ENCODE data around the gene MELK.

Gene MELK

GRCh38 chr9:36640771-36641381 is 68.2 kb downstream of the MELK start:
- DNase-seq (ENCODE audit: low spot score) = no peak
- H3K27ac ChIP-seq = no peak overlapping the region
- TF ChIP-seq, protein P1, sequence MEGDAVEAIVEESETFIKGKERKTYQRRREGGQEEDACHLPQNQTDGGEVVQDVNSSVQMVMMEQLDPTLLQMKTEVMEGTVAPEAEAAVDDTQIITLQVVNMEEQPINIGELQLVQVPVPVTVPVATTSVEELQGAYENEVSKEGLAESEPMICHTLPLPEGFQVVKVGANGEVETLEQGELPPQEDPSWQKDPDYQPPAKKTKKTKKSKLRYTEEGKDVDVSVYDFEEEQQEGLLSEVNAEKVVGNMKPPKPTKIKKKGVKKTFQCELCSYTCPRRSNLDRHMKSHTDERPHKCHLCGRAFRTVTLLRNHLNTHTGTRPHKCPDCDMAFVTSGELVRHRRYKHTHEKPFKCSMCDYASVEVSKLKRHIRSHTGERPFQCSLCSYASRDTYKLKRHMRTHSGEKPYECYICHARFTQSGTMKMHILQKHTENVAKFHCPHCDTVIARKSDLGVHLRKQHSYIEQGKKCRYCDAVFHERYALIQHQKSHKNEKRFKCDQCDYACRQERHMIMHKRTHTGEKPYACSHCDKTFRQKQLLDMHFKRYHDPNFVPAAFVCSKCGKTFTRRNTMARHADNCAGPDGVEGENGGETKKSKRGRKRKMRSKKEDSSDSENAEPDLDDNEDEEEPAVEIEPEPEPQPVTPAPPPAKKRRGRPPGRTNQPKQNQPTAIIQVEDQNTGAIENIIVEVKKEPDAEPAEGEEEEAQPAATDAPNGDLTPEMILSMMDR (IDR thresholded peaks at IDR 0.05) = no peak
- no peak overlapping the region for H3K4me3 ChIP-seq

GRCh38 chr9:36642817-36643216 is 70.1 kb downstream of the MELK start:
- TF ChIP-seq, protein P1 (IDR thresholded peaks at IDR 0.05) = no peak
- Histone ChIP-seq H3K4me3 (no peak overlapping the region), H3K27ac (no peak overlapping the region)

GRCh38 chr9:36656842-36657241 is 84.1 kb downstream of the MELK start:
- TF ChIP-seq, protein P1 (IDR thresholded peaks at IDR 0.05) = no peak
- no peak overlapping the region for H3K4me3 ChIP-seq
- DNase-seq (ENCODE audit: low spot score) = no peak
- H3K27ac ChIP-seq = no peak overlapping the region

More at GRCh38 chr9:36642817-36643216, 70.1 kb downstream of the MELK start:
- DNase-seq (ENCODE audit: low spot score) = no peak

DNA sequence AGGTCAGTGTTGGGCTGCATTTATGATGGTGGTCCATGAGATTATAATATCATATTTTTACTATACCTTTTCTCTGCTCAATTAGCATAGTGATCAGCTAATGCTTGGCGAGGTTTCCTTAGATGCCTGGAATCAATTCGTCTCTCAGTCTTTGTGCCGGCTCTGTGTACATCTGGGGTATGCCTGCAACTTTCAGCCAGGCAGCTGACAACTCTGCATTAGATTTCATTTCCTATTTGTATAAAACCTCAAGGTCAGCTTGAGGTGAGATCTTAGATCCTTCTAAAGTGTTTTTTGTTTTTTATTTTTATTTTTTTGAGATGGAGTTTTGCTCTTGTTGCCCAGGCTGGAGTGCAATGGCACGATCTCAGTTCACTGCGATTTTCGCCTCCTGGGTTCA is 86.8 kb downstream of the MELK start:
- Histone ChIP-seq H3K27ac (no peak overlapping the region), H3K4me3 (no peak overlapping the region)
- TF ChIP-seq, protein P1 (IDR thresholded peaks at IDR 0.05) = no peak

GRCh38 chr9:36664806-36665205 is 92.1 kb downstream of the MELK start:
- Histone ChIP-seq H3K4me3 (no peak overlapping the region), H3K27ac (no peak overlapping the region)
- DNase-seq (ENCODE audit: low spot score) = no peak
- TF ChIP-seq, protein P1 (IDR thresholded peaks at IDR 0.05) = no peak

More for the DNA sequence above, 86.8 kb downstream of the MELK start:
- DNase-seq (ENCODE audit: low spot score) = no peak

DNA sequence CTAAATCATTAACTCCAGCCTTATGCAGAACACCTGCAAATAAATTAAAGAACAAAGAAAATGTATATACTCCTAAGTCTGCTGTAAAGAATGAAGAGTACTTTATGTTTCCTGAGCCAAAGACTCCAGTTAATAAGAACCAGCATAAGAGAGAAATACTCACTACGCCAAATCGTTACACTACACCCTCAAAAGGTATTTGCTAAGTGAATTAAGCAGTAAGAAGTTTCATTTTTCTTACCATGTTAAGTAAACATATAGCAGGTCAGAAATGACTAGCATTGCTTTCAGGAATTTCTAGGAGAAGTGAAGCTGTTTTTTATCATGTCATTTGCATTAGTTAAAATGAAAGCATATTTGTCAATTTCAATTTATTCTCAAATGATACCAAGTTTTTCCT is 92.7 kb downstream of the MELK start:
- Histone ChIP-seq H3K4me3 (no peak overlapping the region), H3K27ac (no peak overlapping the region)
- DNase-seq (ENCODE audit: low spot score) = no peak
- TF ChIP-seq, protein P1 (IDR thresholded peaks at IDR 0.05) = no peak

GRCh38 chr9:36665921-36666431 is 93.3 kb downstream of the MELK start:
- TF ChIP-seq, protein P1 (IDR thresholded peaks at IDR 0.05) = no peak
- Histone ChIP-seq H3K27ac (no peak overlapping the region), H3K4me3 (no peak overlapping the region)
- no peak for DNase-seq (ENCODE audit: low spot score)

All from coronary artery (tissue), 2 donors.